ENCODE results near the gene MBTPS1.
A peak's percentile ranks its signal among the peaks of the same experiment; 100 is the strongest.

The MBTPS1 gene

DNA sequence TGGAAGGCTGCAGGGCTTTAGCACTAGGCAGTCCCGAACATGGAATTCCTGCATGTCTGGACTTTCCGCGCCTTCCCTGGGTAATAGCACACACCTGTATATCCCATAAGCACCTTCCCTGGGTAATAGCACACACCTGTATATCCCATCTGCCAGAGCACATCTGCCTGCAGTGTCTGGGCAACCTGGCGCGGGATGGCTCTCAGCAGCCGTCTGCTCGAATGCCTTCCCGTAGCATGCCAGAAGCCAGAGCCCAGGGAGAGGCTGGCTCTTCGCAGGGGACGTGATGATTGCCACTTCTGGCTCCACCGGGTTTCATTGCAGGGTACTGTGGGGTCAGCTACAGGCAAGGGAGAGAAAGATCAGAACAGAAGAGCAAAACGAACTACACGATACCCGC lies 21.3 kb downstream of the MBTPS1 start:
- DNase-seq = no peak

DNA sequence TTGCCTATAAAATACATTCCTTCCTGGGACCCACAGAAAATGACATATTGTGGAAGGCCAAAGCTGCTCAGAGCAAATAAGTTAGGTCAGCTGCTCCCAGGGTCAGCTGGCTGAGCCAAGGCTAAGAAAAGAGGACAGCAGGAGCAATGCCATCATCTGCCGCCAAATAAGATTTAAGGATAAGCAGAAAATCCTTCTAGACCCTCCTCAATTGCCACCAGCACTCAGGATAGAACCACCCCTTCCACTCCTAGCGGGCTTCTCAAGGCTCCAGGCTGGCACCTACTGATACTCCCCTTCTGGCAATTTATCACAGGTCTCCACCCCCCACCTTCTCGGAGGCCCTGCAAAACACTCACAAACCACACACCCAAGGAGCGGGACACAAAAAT lies 22.9 kb downstream of the MBTPS1 start:
- DNase-seq = no peak

DNA sequence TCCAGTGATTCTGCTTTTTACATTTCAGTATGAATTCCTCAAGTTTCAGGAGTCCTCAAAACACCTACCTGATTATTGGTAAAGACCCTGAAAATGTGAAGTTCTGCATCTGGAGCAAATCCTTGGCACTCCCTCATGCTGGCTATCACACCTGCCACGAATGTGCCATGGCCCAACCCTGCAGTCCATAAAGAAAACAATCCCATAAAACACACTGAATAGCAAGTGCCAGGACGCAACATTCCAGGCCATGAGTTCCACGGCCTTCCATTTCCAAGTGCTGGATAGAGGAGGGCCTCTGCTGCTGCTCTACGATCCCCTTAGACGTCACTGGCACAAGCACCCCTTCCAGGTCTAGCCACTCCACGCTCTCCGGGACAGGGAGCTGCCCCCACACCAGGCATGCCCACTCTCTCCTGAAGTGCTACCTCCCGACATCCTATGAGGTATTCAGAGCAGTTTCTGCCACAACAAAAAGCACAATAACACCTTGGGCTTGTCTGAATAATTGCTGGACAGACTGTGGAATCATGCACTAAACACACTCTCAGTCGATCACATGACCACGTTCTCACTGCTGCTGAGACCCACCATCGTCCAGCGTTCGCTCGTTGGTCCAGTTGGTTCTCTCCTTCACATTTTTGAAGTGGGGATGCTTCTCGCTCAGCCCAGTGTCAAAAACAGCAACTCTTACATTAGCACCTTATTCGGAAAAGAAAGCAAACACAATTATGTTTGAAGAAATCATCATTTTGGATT lies 23.4 kb downstream of the MBTPS1 start:
- no peak for DNase-seq

DNA sequence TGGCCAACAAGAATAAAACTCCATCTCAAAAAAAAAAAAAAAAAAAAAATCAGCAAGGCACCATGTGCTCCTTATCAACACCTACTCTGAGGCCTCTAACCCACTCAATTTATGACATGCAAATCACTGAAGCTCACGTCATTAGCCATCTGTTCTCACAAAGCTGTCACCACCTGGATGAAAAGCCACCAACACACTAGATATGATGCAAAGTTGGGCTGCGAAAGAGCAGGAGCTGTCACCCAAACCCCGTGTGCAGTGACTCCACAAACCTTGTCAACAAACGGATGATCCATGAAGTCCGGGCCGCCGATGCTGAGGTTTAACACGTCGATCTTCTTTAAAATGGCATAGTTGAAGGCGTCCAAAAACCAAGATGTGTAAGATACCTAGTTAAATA lies 25.3 kb downstream of the MBTPS1 start:
- DNase-seq = no peak

DNA sequence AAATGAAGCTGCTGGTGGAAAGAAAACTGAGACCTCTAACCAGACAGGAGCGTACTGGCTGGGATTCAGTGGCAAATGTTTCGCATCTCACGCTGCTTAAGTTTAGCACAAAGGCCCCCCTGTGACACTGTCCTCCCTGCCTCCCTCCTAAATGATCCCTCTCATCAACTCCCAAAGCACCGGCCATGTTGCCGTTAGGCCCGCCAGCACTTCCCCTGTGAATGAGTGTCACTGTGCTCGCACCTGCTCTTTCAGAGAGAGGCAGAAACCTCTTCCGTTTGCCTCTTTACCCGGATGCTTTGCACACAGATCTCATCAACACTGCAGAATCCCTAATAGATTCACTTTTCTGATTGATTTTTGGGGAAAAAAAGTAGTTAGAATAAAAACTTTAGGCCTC lies 26.5 kb downstream of the MBTPS1 start:
- DNase-seq = no peak

DNA sequence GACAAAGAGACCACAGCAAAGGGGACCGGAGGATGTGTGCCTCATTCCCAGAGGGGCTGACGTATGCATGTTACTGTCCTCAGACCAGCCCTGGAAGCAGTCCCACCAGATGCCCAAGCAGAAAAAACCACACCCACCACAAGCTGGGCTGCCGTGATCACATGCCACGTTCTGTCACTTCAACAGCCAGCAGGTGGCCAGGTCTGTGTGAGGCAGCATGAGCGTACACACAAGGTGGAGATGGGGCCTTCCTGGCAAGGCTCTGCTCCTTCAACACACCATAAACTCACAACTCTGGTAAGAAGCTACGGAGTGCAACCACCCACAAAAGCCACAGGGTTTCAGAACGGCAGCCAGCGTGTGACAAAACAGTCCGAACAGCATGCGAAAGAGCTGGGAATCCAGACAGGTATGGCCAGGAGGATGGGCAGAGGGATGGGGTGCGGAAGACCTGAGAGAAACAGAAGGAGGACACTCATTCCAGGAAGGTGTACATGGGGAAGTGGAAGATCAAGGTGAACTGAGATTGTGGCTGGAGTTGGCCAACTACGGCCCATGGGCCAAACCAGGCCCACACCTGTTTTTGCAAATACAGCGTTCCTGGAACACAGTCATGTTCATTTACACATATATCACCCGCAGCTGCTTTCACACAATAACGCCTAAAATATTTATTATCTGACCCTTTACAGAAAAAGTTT lies 27.9 kb downstream of the MBTPS1 start:
- peak; percentile 58 for DNase-seq

DNA sequence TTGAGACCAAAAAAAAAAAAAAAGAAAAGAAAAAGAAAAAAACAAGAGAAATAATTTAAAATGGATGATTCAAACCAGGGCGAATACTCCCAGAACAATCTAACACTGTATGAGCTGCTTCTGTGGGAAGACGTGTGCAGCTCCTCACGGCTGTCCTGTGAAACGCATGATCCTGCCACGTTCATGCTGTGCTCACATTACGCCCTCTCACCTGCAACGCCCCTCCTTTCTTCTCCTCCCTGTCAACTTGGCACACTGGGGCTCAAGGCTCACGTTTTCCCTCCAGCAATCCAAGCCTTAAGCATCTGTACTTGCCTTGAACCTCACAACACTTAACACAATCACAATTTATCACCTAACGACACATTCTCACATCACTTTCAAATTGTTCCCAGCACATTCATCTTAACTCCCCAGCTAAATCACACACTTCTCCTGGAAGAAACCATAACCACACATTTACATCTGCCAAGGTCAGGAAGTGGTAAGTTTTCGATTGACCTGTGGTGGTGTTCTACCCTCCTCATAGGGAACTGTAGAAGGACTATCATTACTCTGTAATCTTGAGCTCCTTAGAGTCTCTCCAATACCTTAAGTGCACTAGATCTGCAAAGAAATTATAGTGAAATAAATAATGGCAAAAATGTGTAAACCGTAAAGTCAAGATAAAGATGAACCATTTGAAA lies 29.1 kb downstream of the MBTPS1 start:
- DNase-seq = peak; percentile 20

DNA sequence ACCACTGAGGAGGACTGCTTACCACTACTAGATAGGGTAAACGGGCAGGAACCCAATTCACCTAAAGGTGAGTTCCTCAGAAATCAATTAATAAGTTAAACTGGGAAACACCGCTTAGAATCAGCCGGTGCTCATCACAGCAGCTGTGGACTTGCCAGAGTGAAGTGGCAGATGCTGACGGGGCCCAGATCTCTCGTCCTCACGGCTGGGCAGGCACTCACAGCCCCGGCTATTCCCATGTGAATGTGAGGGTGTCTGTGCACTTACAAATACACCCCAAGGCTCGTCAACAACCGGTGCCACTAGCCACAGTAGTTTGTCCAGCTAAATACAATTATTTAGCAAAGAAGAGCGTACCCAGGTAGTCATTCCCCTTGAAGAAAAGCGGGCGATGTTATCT lies 29.7 kb downstream of the MBTPS1 start:
- no peak for DNase-seq

DNA sequence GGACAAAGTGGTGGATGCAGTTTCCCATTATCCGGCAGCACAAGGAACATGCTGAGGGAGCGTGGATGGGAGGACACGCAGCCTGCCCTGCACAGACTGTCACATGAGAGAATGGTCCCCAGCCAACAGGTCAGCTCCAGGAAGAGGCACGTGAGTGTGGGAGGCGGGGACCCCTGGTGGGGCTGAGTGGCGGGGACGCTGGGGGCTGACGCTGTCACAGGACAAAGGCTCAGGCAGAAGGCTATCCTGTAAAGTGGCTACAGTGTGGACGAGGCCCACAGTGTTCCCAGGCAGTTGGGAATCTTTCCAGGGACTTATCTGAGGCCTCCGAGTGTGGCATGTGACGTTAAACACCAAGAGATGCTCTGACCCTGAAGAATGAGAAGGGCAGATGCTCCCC lies 30.4 kb downstream of the MBTPS1 start:
- DNase-seq = no peak

DNA sequence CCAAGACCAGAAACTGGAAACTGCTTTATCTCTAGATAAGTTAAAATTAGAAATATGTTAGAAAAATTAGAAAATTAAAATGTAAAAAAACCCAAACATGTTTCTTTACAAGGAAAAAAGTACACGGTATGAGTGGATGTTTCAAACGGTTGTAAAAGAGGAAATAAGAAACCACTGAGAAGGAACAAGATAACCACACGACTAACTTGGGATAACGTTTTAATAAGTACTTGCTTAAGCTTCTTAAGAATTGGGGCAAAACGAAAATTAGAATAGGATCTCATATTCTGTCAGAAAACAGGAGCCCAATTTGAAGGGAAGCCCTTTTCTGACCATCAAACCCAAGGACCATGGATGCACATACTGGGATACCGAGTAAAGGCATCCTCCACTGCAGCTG lies 31.0 kb downstream of the MBTPS1 start:
- peak; percentile 61 for DNase-seq

DNA sequence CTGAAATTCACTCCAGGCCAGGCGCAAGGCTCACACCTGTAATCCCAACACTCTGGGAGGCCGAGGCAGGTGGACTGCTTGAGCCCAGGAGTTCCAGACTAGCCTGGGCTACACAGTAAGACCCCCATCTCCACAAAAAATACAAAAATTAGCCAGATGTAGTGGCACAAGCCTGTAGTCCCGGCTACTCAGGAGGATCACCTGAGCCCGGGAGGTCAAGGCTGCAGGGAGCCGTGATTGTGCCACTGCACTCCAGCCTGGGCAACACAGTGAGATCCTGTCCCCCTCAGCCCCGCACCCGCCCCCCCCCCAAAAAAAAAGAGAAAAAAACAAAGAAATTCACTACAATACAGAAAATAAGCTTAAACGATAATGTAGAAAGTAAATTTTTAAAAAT lies 31.5 kb downstream of the MBTPS1 start:
- DNase-seq = no peak

DNA sequence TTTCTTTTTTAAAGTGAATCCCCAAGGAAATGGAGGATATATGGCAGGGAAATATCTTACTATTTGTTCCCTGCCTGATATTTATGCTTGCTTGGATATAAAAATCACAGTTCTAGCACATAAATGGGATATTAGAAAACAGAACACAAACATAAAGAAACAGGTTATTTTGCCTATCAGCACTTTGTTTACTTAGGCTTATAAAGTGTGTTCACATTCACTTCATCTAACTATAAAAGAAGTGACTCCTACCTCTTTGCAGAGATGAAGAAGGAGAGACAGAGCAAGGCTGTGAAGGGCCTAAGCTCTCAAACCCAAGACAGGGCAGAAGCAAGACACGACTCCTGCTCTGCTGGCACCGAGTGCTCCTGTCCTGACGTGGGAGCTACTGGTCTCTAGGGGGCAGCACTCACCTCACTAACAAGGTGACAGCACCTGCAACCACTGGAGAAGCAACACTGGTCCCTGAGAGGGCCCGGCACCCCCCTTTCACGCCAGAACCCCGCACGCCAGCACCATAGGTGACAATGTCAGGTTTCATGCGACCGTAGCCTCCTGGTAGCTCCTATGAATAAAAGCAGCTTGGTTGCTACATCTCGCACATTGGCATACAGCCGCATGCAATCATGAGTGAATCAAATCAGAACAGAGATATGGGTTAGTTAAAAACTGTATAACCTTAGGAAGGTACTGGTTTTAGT lies 32.0 kb downstream of the MBTPS1 start:
- no peak for DNase-seq

DNA sequence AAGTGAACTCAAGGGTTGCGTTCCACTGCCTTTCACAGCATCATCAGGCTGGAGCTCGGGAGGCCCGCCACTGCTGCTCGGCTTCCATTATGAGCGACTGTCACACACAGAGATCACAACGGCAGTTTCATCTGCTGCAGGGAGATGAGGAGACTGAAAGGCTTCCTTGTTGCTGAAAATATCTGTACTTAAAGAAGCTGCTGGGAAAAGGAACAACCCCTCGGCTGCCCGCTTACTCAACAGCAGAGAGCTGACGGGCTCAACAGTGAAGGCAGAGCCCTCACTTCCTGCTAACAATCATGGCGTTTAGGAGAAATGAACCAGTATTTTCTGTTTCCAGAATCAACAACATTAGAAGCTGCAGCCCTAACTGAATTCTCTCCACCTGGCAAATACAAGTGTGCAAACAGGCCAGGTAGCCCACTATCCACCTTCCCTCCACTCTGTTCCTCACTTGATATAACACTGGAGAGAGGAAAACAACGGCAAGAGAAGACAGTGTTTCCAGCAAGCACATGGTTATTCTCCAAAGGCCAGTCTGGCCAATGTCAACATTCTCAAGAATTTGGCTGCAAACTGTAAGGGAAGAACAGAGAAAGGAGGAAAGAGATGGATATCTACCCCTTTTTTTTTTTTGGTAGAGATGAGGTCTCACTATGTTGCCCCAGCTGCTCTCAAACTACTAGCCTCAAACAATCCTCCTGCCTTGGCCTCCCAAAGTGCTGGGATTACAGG lies 33.7 kb downstream of the MBTPS1 start:
- DNase-seq = no peak

DNA sequence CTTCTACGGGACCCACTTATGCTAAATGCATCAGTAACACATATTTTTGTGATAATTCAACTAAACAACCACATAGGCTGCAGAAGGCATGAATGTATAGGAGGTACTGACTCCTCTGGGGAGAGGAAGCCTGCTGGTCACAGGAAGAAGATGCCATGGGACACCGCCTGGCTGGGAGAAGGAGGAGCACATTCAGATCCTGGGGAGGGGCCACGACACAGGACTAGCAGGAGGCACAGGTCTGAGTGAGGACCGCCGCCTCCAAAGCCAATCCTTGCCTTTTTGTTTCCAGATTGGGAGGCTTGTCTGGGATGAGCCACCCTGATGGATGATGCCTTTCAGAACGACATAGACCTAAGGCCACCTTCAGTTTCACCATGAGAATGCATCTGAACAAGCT lies 34.6 kb downstream of the MBTPS1 start:
- DNase-seq = no peak

DNA sequence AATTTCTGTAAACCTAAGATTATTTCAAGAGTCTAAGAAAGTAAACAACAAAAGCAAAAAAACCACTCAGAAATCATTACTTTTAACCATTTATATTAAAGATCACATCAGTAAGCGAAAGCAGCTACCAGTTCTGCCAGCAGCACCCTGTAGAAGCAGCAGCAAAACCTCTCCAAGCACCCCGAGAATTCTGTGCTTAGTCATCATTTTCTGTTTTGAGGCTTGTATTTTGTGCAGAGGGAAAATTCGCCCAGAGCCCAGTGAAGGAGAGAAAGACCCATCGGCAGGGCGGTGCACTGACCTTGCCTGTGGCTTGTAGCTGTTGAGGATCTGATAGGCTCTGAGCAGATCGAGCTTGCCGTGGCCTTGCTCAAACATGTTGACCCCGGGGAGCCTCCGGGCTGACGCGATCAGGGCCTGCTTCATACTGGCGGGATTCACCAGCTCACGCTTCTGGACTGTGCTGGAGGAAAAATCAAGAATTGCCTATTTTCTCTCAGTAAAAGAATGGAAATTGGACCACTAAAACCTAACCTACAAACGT lies 35.2 kb downstream of the MBTPS1 start:
- no peak for DNase-seq

DNA sequence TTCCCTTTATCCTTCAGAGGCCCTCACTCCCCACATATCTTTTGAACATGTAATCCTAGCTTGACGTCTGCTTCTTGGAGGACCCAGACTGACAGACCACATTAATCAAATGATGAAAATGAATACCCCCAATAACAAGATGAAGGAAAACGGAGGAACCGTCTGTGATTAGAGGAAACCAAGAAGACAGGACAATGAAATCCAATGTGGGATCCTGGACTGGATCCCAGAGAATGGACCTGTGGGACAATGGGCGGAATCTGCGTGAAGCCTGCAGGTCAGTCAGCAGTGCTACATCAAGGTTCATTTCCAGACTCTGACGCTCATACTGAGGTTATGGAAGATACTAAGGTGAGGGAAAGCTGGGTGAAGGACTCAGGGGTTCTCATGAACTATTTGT lies 35.9 kb downstream of the MBTPS1 start:
- no peak for DNase-seq

DNA sequence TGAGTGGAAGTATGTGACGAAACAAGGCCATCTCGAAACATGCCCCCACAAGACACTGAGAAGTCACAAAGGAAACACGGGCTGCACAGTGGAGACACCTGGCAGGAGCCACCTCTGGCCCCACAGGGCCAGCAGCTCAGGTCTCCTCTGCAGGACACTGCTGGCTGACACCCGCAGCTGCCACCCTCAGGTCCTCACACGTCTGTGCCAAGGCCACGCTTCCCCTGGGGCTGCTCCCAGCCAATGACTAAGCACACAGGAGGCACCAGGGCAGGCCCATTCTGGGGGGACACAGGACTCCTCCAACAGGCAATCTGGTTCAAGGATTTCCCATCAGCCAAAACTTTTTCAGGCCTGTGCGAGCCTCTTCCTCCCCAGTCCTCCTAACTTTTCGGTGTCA lies 36.4 kb downstream of the MBTPS1 start:
- no peak for DNase-seq

DNA sequence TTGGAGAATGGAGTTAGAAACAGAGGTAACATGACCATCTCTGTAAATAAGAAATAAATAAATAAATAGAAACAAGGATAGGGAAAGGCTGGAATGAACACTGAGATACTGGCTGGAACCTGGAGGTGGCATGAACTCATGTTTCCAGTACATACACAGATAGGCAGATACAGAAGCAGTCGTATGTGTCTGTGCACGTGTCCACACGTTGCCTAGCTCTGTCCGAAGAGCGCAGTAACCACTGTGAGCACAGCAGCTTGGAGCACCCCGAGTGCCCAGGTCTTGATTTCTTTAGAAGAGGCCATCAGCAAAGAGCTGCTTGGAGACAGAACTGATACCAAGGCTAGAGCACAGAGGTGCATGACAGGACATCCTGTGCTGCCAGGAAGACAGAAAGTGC lies 37.1 kb downstream of the MBTPS1 start:
- DNase-seq = no peak

DNA sequence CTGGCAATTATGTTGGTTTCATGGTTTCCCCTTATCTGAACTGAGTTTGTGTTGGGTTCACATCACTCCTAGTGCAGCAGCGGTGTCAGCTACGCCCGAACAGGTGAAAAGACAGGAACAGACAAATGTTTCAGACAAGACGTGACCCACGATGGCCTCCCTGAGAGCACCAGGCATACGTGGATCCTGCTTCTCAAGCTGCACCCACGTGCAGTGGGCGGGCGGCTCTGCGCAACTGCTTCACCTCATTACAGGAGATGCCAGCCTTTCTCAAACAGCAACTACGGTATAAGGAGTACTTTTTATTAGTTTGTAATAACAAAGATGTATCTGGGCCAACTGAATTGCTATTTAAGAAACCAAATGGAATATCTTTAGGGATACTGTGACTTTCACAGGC lies 41.4 kb downstream of the MBTPS1 start:
- no peak for DNase-seq

DNA sequence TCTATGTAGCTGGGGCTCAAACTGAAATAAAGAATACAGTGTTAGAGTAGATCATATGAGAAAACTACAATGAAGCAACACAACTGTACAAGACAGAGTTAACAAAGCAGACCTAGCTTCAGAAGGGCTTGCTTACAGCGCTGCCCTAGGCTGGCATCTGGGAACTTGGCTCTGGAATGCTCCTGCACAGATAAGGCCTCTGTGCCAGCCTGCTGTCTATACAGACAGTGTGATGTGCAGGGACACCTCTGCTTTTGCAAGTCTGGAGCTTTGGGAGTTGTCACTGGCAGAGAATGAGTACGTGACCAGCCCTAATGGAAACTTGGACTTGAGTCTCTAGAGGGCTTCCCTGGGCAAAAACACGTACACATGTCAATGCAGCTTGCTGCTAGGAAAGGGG lies 42.0 kb downstream of the MBTPS1 start:
- no peak for DNase-seq

DNA sequence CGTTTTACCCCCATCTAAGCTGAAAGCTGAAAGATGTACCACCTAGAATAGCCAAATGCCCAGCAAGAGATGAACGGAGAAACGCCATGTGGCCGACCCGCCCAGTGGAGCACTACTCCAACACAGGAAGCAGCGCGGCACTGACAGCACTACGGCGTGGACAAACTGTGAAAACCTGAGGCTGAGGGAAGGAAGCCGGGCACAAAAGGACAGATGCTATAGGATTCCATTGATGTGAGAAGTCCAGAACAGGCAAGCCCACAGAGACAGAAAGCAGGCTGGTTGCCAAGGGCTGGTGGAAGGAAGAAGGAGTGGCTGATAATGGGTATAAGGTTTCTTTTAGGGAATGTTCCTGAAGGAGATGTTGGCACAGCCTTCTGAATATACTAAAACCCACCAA lies 44.7 kb downstream of the MBTPS1 start:
- DNase-seq = no peak

DNA sequence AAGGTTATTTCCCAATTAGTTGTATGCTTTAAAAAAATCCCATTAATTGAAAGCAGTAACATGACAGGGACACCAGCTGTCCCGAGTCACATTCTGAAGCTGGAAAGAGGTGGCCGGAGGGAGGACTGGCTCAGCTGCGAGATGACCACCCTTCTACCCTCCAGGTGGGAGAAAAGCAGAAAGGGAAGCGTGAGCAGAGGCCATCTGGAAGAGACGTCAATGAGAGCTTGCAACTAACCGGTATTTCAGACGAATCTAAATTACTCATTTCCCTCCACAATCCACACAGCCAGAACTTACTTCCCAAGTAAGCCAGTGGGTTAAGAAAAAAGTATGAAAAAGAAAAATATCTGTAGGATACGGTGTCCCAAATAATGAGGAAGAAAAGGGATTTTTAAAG lies 45.6 kb downstream of the MBTPS1 start:
- DNase-seq = no peak

DNA sequence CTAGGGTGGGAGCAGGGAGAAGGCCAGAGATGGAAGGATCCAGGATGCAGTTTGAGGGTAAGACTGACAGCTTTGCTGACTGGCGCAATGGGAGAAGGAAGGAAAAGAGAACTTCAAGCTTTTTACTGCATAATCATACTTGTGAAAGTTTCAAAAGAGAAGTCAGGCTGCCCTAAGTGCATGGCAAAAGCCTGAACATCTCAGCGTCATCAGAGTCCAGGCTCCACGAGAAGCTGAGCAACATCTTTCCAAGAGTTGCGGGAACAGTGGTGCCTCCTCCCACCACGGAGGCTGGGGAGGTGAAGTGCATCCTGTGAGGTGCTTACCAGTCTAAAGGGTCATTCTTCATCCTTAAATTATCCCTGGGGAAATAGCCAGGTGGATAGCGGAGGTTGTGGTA lies 47.2 kb downstream of the MBTPS1 start:
- DNase-seq = no peak
